Measurements from ENCODE around the gene MED13L.

MED13L gene

GRCh38 chr12:116080415-116080814 is 197.1 kb downstream of the MED13L start:
- no peak overlapping the region for H3K27ac ChIP-seq
- no peak overlapping the region for H3K4me3 ChIP-seq

GRCh38 chr12:116078396-116078795 is 199.1 kb downstream of the MED13L start:
- no peak overlapping the region for H3K4me3 ChIP-seq
- no peak overlapping the region for H3K27ac ChIP-seq

GRCh38 chr12:116077431-116077830 is 200.1 kb downstream of the MED13L start:
- Histone ChIP-seq H3K4me3 (no peak overlapping the region), H3K27ac (no peak overlapping the region)

- Histone ChIP-seq H3K4me3 (no peak overlapping the region), H3K27ac (no peak overlapping the region)
Measured at GRCh38 chr12:116076399-116076798, 201.1 kb downstream of the MED13L start.

- Histone ChIP-seq H3K4me3 (no peak overlapping the region), H3K27ac (no peak overlapping the region)
Measured at GRCh38 chr12:116074686-116075085, 202.8 kb downstream of the MED13L start.

- Histone ChIP-seq H3K27ac (no peak overlapping the region), H3K4me3 (no peak overlapping the region)
Measured at GRCh38 chr12:116071555-116072230, 205.8 kb downstream of the MED13L start.

GRCh38 chr12:116070444-116070843 is 207.0 kb downstream of the MED13L start:
- no peak overlapping the region for H3K4me3 ChIP-seq
- no peak overlapping the region for H3K27ac ChIP-seq

GRCh38 chr12:116069943-116070342 is 207.6 kb downstream of the MED13L start:
- H3K27ac ChIP-seq, result no peak overlapping the region
- H3K4me3 ChIP-seq, result no peak overlapping the region

- no peak overlapping the region for H3K4me3 ChIP-seq
Measured at GRCh38 chr12:116068853-116069252, 208.6 kb downstream of the MED13L start.

GRCh38 chr12:116068371-116068770 is 209.1 kb downstream of the MED13L start:
- H3K27ac ChIP-seq, result peak overlapping the region in 1 of 21 experiments; percentile 24
- no peak overlapping the region for H3K4me3 ChIP-seq

More at GRCh38 chr12:116068853-116069252, 208.6 kb downstream of the MED13L start:
- H3K27ac ChIP-seq, result no peak overlapping the region

GRCh38 chr12:116067892-116068291 is 209.6 kb downstream of the MED13L start:
- peak overlapping the region in 1 of 21 experiments; percentile 24 for H3K27ac ChIP-seq
- H3K4me3 ChIP-seq, result no peak overlapping the region

- Histone ChIP-seq H3K27ac (no peak overlapping the region), H3K4me3 (no peak overlapping the region)
Measured at GRCh38 chr12:116066381-116067230, 210.9 kb downstream of the MED13L start.

GRCh38 chr12:116065606-116066005 is 211.9 kb downstream of the MED13L start:
- Histone ChIP-seq H3K27ac (no peak overlapping the region), H3K4me3 (no peak overlapping the region)

- Histone ChIP-seq H3K27ac (no peak overlapping the region), H3K4me3 (no peak overlapping the region)
Measured at GRCh38 chr12:116064493-116064892, 213.0 kb downstream of the MED13L start.

- peak overlapping the region in 1 of 21 experiments; percentile 1 for H3K27ac ChIP-seq
- no peak overlapping the region for H3K4me3 ChIP-seq
Measured at GRCh38 chr12:116062698-116063097, 214.8 kb downstream of the MED13L start.

GRCh38 chr12:116060764-116061163 is 216.7 kb downstream of the MED13L start:
- Histone ChIP-seq H3K27ac (peak overlapping the region in 2 of 21 experiments; percentile 46 to 51), H3K4me3 (no peak overlapping the region)

- Histone ChIP-seq H3K27ac (peak overlapping the region in 1 of 21 experiments; percentile 51), H3K4me3 (no peak overlapping the region)
Measured at GRCh38 chr12:116059904-116060303, 217.6 kb downstream of the MED13L start.

GRCh38 chr12:116058574-116058973 is 218.9 kb downstream of the MED13L start:
- no peak overlapping the region for H3K4me3 ChIP-seq
- H3K27ac ChIP-seq, result no peak overlapping the region

GRCh38 chr12:116057356-116057755 is 220.1 kb downstream of the MED13L start:
- H3K4me3 ChIP-seq, result no peak overlapping the region
- H3K27ac ChIP-seq, result peak overlapping the region in 1 of 21 experiments; percentile 0

GRCh38 chr12:116055895-116056607 is 221.4 kb downstream of the MED13L start:
- H3K4me3 ChIP-seq, result no peak overlapping the region
- no peak overlapping the region for H3K27ac ChIP-seq

All from skin epidermis (tissue), 12 donors.